ENCODE data around the gene TMEM207. TPM values are rescaled to one million over a fixed set of nuclear protein-coding genes. Genes with fewer than 3 reads are reported as not detected.

Gene TMEM207
- total and polyA plus RNA-seq, 2 of the 13 experiments (the other 11 are each of a cell fraction or from before 2014, with no cell fraction given): not detected

DNA sequence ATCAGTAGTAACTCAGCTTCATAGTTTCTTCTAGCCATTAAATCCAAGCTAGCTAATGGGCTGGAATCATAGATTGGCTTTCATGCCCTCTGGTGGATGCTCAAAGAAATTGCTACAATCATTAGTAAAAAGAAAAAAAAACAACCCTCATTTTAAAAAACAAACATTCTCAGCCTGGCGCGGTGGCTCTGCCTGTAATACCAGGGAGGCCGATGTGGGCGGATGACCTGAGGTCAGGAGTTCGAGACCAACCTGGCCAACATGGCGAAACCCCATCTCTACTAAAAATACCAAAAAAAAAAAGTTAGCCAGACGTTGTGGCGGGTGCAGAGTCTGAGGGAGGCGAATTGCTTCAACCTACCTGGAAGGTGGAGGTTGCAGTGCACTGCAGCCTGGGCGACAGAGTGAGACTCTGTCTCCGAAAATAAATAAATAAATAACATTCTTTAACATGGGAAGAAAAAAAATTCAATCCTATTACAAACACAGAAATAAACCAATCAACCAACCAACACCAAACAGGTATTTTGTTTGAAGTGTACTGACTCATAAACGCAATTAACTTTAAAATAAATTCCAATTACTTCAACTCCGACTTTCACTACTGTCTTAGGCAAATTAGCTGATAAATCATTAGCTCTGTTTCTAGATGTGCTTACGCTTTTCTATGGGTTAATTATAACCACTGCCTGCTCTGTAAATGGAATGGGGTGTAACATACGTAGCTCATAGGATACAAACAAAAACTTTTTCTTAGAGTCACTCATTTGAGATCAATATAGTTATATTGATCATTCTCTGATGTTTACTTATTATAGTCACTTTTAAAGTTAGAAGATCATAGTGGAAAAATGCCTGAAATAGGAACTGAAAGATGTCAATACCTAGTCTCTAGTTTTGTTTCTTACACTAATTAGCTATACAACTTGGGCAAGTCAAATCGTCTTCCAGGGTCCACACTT lies 24.9 kb downstream of the TMEM207 start (continued):
- no peak for TF ChIP-seq NFRKB (IDR thresholded peaks at IDR 0.05)
- TF ChIP-seq RAD51 (IDR thresholded peaks at IDR 0.05; ENCODE audit: borderline replicate concordance): no peak
- TF ChIP-seq ZKSCAN1 (IDR thresholded peaks at IDR 0.05; ENCODE audit: low read length): peak; percentile 51; the same call in 1 of the 2 replicates
- TF ChIP-seq, protein P1, sequence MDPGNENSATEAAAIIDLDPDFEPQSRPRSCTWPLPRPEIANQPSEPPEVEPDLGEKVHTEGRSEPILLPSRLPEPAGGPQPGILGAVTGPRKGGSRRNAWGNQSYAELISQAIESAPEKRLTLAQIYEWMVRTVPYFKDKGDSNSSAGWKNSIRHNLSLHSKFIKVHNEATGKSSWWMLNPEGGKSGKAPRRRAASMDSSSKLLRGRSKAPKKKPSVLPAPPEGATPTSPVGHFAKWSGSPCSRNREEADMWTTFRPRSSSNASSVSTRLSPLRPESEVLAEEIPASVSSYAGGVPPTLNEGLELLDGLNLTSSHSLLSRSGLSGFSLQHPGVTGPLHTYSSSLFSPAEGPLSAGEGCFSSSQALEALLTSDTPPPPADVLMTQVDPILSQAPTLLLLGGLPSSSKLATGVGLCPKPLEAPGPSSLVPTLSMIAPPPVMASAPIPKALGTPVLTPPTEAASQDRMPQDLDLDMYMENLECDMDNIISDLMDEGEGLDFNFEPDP (CRISPR knock-in tag; conservative IDR thresholded peaks at IDR 0.05): no peak
- TF ChIP-seq HOXA3 (CRISPR knock-in tag; IDR thresholded peaks at IDR 0.05): peak; percentile 47; the same call in 1 of the 2 replicates
- TF ChIP-seq, protein P2, sequence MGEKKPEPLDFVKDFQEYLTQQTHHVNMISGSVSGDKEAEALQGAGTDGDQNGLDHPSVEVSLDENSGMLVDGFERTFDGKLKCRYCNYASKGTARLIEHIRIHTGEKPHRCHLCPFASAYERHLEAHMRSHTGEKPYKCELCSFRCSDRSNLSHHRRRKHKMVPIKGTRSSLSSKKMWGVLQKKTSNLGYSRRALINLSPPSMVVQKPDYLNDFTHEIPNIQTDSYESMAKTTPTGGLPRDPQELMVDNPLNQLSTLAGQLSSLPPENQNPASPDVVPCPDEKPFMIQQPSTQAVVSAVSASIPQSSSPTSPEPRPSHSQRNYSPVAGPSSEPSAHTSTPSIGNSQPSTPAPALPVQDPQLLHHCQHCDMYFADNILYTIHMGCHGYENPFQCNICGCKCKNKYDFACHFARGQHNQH (CRISPR knock-in tag; IDR thresholded peaks at IDR 0.05): peak; percentile 32; the same call in 1 of the 2 replicates
- no peak for TF ChIP-seq SMAD9 (CRISPR knock-in tag; IDR thresholded peaks at IDR 0.05)
- no peak for TF ChIP-seq SMYD3 (CRISPR knock-in tag; IDR thresholded peaks at IDR 0.05)
- TF ChIP-seq HDAC1 (CRISPR knock-in tag; IDR thresholded peaks at IDR 0.05): peak; percentile 21; the same call in 1 of the 2 replicates
- TF ChIP-seq KLF9 (CRISPR knock-in tag; IDR thresholded peaks at IDR 0.05; ENCODE audit: low read depth): no peak
- TF ChIP-seq GATAD2A (CRISPR knock-in tag; IDR thresholded peaks at IDR 0.05): peak; percentile 49
- no peak for TF ChIP-seq ZC3H4 (CRISPR knock-in tag; IDR thresholded peaks at IDR 0.05; ENCODE audit: borderline replicate concordance)
- TF ChIP-seq, protein P3, sequence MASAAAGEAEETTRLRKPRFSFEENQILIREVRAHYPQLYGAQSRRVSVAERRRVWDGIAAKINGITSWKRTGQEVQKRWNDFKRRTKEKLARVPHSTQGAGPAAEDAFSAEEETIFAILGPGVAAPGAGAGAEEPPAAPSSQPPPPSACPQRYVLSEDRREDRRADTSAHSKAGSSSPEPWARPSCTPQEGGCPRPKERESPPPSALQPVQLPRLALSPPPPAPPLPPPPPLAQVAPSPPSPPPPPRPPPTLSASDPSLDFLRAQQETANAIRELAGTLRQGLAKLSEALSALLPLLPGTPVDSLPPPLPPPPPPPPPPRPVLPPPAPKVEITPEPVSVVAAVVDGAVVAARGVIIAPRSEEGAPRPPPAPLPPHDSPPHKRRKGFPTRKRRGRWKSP (CRISPR knock-in tag; IDR thresholded peaks at IDR 0.05): peak; percentile 66; the same call in 1 of the 2 replicates
- TF ChIP-seq, protein P4, sequence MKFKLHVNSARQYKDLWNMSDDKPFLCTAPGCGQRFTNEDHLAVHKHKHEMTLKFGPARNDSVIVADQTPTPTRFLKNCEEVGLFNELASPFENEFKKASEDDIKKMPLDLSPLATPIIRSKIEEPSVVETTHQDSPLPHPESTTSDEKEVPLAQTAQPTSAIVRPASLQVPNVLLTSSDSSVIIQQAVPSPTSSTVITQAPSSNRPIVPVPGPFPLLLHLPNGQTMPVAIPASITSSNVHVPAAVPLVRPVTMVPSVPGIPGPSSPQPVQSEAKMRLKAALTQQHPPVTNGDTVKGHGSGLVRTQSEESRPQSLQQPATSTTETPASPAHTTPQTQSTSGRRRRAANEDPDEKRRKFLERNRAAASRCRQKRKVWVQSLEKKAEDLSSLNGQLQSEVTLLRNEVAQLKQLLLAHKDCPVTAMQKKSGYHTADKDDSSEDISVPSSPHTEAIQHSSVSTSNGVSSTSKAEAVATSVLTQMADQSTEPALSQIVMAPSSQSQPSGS (CRISPR knock-in tag; IDR thresholded peaks at IDR 0.05): no peak
- no peak for TF ChIP-seq RBAK (CRISPR knock-in tag; IDR thresholded peaks at IDR 0.05)
- TF ChIP-seq FOXK2 (IDR thresholded peaks at IDR 0.05): no peak
- TF ChIP-seq, protein P5, sequence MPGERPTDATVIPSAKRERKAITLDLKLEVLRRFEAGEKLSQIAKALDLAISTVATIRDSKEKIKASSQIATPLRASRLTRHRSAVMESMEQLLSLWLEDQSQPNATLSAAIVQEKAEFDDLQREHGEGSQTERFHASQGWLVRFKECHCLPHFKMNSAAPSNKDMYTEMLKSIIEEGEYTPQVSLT (CRISPR knock-in tag; IDR thresholded peaks at IDR 0.05; ENCODE audit: borderline replicate concordance, low read depth): no peak
- no peak for TF ChIP-seq TSC22D2 (CRISPR knock-in tag; IDR thresholded peaks at IDR 0.05; ENCODE audit: borderline replicate concordance)
- TF ChIP-seq YY1 (IDR thresholded peaks at IDR 0.05; ENCODE audit: insufficient read depth, insufficient replicate concordance, low read depth, low read length): peak; percentile 32
- no peak for TF ChIP-seq ZNF180 (CRISPR knock-in tag; IDR thresholded peaks at IDR 0.05; ENCODE audit: borderline replicate concordance, low read depth)
- TF ChIP-seq RAD21 (CRISPR knock-in tag; IDR thresholded peaks at IDR 0.05): peak; percentile 59
- TF ChIP-seq KDM5A (IDR thresholded peaks at IDR 0.05; ENCODE audit: borderline replicate concordance, low read length): no peak
- TF ChIP-seq MED1 (CRISPR knock-in tag; IDR thresholded peaks at IDR 0.05): peak; percentile 52
